Measurements from ENCODE around the gene TKT. TPM values are rescaled to one million over a fixed set of nuclear protein-coding genes. Genes with fewer than 3 reads are reported as not detected.

TKT gene
- total RNA-seq, 6 experiments from 2014 or later, result 335 to 562 (median 471) TPM

- peaks cover under 1% of the 10 kb centered on the region; the same call in 1 of the 2 replicates for H3K4me1 Mint-ChIP-seq (ENCODE audit: low read depth)
- H3K36me3 Mint-ChIP-seq (ENCODE audit: low read depth), result peaks cover 27% of the 10 kb centered on the region
- no peak for DNase-seq
- TF ChIP-seq CTCF (IDR thresholded peaks at IDR 0.05), result no peak
- no peak overlapping the region for H3K27ac Mint-ChIP-seq
- peaks cover 13% of the 10 kb centered on the region for H3K27me3 Mint-ChIP-seq (ENCODE audit: insufficient read depth)
- no peaks in the 10 kb centered on the region for H3K9me3 Mint-ChIP-seq
- no peak overlapping the region for H3K4me3 Mint-ChIP-seq
Observed at GRCh38 chr3:53225181-53225580, 30.6 kb downstream of the TKT start.

- Mint-ChIP-seq H3K4me1 (ENCODE audit: low read depth) (peaks cover 7% of the 10 kb centered on the region), H3K27me3 (ENCODE audit: insufficient read depth) (peaks cover 18% of the 10 kb centered on the region), H3K27ac (no peak overlapping the region), H3K9me3 (no peaks in the 10 kb centered on the region), H3K4me3 (no peak overlapping the region), H3K36me3 (ENCODE audit: low read depth) (peaks cover 31% of the 10 kb centered on the region)
- no peak for DNase-seq
- no peak for TF ChIP-seq CTCF (IDR thresholded peaks at IDR 0.05)
Observed at GRCh38 chr3:53224536-53224935, 31.3 kb downstream of the TKT start.

GRCh38 chr3:53224026-53224425 is 31.8 kb downstream of the TKT start:
- Mint-ChIP-seq H3K4me3 (no peak overlapping the region), H3K4me1 (ENCODE audit: low read depth) (peaks cover 7% of the 10 kb centered on the region), H3K36me3 (ENCODE audit: low read depth) (peaks cover 31% of the 10 kb centered on the region), H3K9me3 (no peaks in the 10 kb centered on the region), H3K27me3 (ENCODE audit: insufficient read depth) (peaks cover 18% of the 10 kb centered on the region), H3K27ac (peak overlapping the region; percentile 56; the same call in 1 of the 2 replicates)
- TF ChIP-seq CTCF (IDR thresholded peaks at IDR 0.05), result no peak
- DNase-seq, result no peak

GRCh38 chr3:53223541-53223966 is 32.3 kb downstream of the TKT start:
- Mint-ChIP-seq H3K9me3 (no peaks in the 10 kb centered on the region), H3K4me1 (ENCODE audit: low read depth) (peaks cover 7% of the 10 kb centered on the region), H3K36me3 (ENCODE audit: low read depth) (peaks cover 31% of the 10 kb centered on the region), H3K27me3 (ENCODE audit: insufficient read depth) (peaks cover 18% of the 10 kb centered on the region), H3K27ac (peak overlapping the region; percentile 56; the same call in 1 of the 2 replicates), H3K4me3 (no peak overlapping the region)
- no peak for TF ChIP-seq CTCF (IDR thresholded peaks at IDR 0.05)
- no peak for DNase-seq

- H3K36me3 Mint-ChIP-seq (ENCODE audit: low read depth), result peaks cover 31% of the 10 kb centered on the region
- TF ChIP-seq CTCF (IDR thresholded peaks at IDR 0.05), result no peak
Observed at GRCh38 chr3:53223025-53223424, 32.8 kb downstream of the TKT start.

More at GRCh38 chr3:53223025-53223424, 32.8 kb downstream of the TKT start:
- Mint-ChIP-seq H3K27ac (peak overlapping the region; percentile 16; the same call in 1 of the 2 replicates), H3K4me1 (ENCODE audit: low read depth) (peaks cover 7% of the 10 kb centered on the region), H3K9me3 (no peaks in the 10 kb centered on the region), H3K27me3 (ENCODE audit: insufficient read depth) (peaks cover 18% of the 10 kb centered on the region), H3K4me3 (no peak overlapping the region)
- DNase-seq, result no peak
